Measurements from ENCODE around the gene PIWIL1. TPM values are rescaled to one million over a fixed set of nuclear protein-coding genes. Genes with fewer than 3 reads are reported as not detected.

PIWIL1 gene
- total RNA-seq, 4 donors from 2014 or later: 1.3 TPM; not detected in 3

DNA sequence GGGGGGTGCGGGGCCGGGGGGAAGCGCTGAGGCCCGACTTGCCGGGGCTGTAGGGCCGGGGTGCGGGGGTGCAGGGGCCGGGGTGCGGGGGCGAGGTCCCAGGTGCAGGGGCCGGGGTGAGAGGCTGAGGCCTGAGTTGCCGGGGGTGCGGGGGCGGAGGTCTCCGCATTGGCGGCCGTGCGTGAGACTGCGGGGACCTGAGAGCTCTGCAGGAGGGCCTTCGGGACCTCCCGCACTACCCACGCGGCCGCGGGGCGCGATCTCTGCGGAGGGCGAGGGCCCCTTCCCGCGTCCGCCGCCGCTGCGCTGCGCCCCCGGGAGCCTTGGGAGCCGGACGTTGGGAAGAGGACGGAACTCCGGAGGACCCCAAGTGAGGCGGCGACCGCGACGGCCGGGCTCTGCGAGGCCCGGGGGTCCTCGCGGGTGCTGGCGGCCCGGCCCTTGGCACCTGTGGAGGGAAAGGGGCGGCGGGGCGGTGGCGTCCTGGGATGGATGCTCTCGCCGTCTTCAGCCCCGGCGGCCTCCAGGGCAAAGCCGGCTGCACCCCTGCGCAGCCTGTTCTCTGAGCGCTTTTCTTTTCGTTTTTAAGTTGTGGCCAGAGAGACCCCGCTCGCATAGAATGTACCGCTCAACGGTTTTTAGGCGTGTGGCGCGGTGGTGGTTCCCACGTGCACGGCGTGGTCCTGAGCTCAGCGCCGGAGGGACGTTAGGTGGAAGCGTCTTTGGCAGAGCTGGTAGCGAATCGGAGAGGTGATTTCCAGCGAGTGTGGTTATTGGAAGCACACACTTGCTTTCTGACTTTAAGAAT lies 1.3 kb downstream of the PIWIL1 start:
- intact Hi-C loops (cut with DNase I; ENCODE audit: low total_unique reads): no loop called here
- no peak for DNase-seq (ENCODE audit: low spot score in 2 of 2)
- TF ChIP-seq, protein P1, sequence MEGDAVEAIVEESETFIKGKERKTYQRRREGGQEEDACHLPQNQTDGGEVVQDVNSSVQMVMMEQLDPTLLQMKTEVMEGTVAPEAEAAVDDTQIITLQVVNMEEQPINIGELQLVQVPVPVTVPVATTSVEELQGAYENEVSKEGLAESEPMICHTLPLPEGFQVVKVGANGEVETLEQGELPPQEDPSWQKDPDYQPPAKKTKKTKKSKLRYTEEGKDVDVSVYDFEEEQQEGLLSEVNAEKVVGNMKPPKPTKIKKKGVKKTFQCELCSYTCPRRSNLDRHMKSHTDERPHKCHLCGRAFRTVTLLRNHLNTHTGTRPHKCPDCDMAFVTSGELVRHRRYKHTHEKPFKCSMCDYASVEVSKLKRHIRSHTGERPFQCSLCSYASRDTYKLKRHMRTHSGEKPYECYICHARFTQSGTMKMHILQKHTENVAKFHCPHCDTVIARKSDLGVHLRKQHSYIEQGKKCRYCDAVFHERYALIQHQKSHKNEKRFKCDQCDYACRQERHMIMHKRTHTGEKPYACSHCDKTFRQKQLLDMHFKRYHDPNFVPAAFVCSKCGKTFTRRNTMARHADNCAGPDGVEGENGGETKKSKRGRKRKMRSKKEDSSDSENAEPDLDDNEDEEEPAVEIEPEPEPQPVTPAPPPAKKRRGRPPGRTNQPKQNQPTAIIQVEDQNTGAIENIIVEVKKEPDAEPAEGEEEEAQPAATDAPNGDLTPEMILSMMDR (IDR thresholded peaks at IDR 0.05): no peak
- no peak for TF ChIP-seq POLR2A (IDR thresholded peaks at IDR 0.05)
- H3K4me3 ChIP-seq (ENCODE audit: low read depth, poor library complexity, severe bottlenecking): no peak overlapping the region
- WGBS, 2 donors: 14 to 21% methylated on average over 41 to 50 of the region's 82 CpGs

DNA sequence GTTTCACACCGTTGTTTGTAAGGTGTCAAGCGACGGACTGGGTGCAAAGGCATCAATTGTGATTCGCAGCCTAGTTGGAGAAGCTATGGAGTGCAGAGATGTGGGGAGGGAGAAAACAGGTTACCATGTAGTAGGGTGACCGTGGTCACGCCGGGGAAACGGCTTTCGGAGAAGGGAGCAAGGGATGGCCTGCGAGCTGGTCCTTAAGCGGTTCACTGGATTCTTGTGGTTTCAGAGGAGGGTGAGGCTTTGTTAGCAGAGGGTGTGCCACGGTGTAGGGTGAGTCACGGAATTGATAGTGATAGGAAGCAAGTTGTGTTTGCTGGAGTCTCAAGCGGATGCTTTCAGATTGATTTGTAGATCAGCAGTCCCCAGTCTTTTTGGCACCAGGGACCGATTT lies 2.3 kb downstream of the PIWIL1 start:
- DNase-seq (ENCODE audit: low spot score in 2 of 2): no peak
- intact Hi-C loops (cut with DNase I; ENCODE audit: low total_unique reads): no loop called here
- 39 to 40% methylated on average over 15 of the region's 15 CpGs for WGBS, 2 donors

DNA sequence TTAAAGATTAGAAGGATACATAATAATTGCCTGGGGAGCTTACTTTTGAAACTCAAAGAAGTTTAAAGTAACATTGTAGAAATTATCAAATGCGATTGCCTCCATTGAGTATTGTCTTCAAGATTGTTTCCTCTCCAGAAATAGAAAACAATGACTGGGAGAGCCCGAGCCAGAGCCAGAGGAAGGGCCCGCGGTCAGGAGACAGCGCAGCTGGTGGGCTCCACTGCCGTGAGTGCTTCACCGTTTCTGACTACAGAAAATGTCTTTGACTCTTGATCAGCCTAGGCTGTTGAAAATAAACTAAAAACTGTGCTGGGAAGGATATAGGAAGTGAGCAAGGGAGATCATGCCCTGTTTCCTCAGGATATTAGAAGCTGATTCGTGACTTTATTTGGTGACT lies 4.8 kb downstream of the PIWIL1 start:
- WGBS, 2 donors: 73 to 74% methylated on average over 8 of the region's 8 CpGs

More for the DNA sequence above, 2.3 kb downstream of the PIWIL1 start:
- TF ChIP-seq, protein P1 (IDR thresholded peaks at IDR 0.05): no peak
- TF ChIP-seq POLR2A (IDR thresholded peaks at IDR 0.05): no peak
- no peak overlapping the region for H3K4me3 ChIP-seq (ENCODE audit: low read depth, poor library complexity, severe bottlenecking)

DNA sequence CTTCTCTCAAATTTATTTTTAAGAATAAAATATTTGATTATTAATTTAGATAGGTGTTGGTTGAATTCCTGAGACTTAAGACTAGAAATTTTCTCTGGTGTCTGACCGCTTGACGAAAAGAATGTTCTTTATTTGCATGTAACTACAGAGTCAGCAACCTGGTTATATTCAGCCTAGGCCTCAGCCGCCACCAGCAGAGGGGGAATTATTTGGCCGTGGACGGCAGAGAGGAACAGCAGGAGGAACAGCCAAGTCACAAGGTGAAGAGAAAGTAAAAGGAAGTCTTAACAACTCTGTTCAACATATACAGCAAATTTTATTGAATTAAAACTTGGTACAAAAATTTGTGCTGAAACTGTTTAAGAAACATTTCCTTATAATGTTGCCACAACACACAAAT lies 5.2 kb downstream of the PIWIL1 start:
- 86 to 90% methylated on average over 5 of the region's 5 CpGs for WGBS, 2 donors
- H3K4me3 ChIP-seq (ENCODE audit: low read depth, poor library complexity, severe bottlenecking): no peak overlapping the region
- intact Hi-C loops (cut with DNase I; ENCODE audit: low total_unique reads): no loop called here

More for the DNA sequence above, 4.8 kb downstream of the PIWIL1 start:
- DNase-seq (ENCODE audit: low spot score in 2 of 2): no peak
- intact Hi-C loops (cut with DNase I; ENCODE audit: low total_unique reads): no loop called here
- no peak for TF ChIP-seq POLR2A (IDR thresholded peaks at IDR 0.05)
- TF ChIP-seq, protein P1 (IDR thresholded peaks at IDR 0.05): no peak
- H3K4me3 ChIP-seq (ENCODE audit: low read depth, poor library complexity, severe bottlenecking): no peak overlapping the region

DNA sequence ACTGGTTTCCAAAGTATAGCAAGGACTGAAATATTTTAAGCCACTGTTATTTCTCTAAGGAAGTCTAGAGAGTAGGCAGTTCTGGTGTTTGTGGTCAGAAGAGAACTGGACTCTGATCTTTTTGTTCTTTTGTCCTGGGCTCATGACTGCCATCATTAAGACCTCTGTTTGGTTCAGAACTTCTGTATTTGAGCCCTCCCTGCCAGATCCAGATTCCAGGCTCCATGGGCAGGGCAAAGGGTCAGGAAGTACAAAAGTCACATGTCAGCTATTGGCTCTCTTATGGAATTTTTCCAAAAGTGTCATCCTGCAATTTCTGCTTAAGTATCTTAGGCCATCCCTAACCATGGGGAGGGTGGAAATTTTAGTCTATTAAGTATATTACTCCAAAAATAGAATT lies 6.8 kb downstream of the PIWIL1 start:
- DNase-seq (ENCODE audit: low spot score in 2 of 2): no peak
- TF ChIP-seq, protein P1 (IDR thresholded peaks at IDR 0.05): no peak
- TF ChIP-seq POLR2A (IDR thresholded peaks at IDR 0.05): no peak
- intact Hi-C loops (cut with DNase I; ENCODE audit: low total_unique reads): no loop called here
- no peak overlapping the region for H3K4me3 ChIP-seq (ENCODE audit: low read depth, poor library complexity, severe bottlenecking)

More for the DNA sequence above, 5.2 kb downstream of the PIWIL1 start:
- TF ChIP-seq, protein P1 (IDR thresholded peaks at IDR 0.05): no peak
- no peak for TF ChIP-seq POLR2A (IDR thresholded peaks at IDR 0.05)
- no peak for DNase-seq (ENCODE audit: low spot score in 2 of 2)
